NOMO-1 (cell line): ENCODE measurements around the gene DTYMK.
"Not testable (repeated sequence)": the region's sequence is repeated elsewhere in the genome, so short reads cannot be mapped to it uniquely, and the experiment has no call there.

Source experiments
- DNase-seq, 2 experiments: peaks; one replicate each; lab custom pipeline; 2025; ENCODE audit not compliant: unreplicated experiment in 2 of 2; lab: John Stamatoyannopoulos, UW

DTYMK gene

GRCh38 chr2:241673189-241673663, 13.4 kb downstream of the DTYMK start:
- no peak for DNase-seq

GRCh38 chr2:241672243-241673188, 14.1 kb downstream of the DTYMK start:
- no peak for DNase-seq

- DNase-seq: no peak
These were observed 15.0 kb downstream of the DTYMK start for GRCh38 chr2:241671457-241672240.

- no peak for DNase-seq
These were observed 16.1 kb downstream of the DTYMK start for GRCh38 chr2:241670333-241671110.

- no peak for DNase-seq
These were observed 17.8 kb downstream of the DTYMK start for GRCh38 chr2:241668839-241669238.

GRCh38 chr2:241668354-241668753, 18.3 kb downstream of the DTYMK start:
- DNase-seq: no peak

GRCh38 chr2:241666627-241667400, 19.8 kb downstream of the DTYMK start:
- DNase-seq: no peak

GRCh38 chr2:241665731-241666440, 20.7 kb downstream of the DTYMK start:
- DNase-seq: no peak

GRCh38 chr2:241662731-241663130, 23.9 kb downstream of the DTYMK start:
- not testable (repeated sequence) for DNase-seq

- no peak for DNase-seq
These were observed 25.9 kb downstream of the DTYMK start for GRCh38 chr2:241660593-241661213.

GRCh38 chr2:241659150-241659739, 27.4 kb downstream of the DTYMK start:
- peak; percentile 9 to 10 for DNase-seq

GRCh38 chr2:241658296-241658695, 28.3 kb downstream of the DTYMK start:
- DNase-seq: no peak

GRCh38 chr2:241657786-241658254, 28.8 kb downstream of the DTYMK start:
- DNase-seq: no peak

GRCh38 chr2:241656190-241656741, 30.3 kb downstream of the DTYMK start:
- DNase-seq: no peak

GRCh38 chr2:241655516-241656189, 31.0 kb downstream of the DTYMK start:
- no peak for DNase-seq

GRCh38 chr2:241654551-241654950, 32.1 kb downstream of the DTYMK start:
- DNase-seq: no peak

- DNase-seq: no peak
These were observed 33.3 kb downstream of the DTYMK start for GRCh38 chr2:241653210-241653750.
